ENCODE data around the gene CSNK1G1. TPM values are rescaled to one million over a fixed set of nuclear protein-coding genes. Genes with fewer than 3 reads are reported as not detected.

CSNK1G1 gene
- 11.7 to 16.7 TPM (median 16.0 TPM) in 5 replicates for total RNA-seq (2022; extraction: Qiagen RNA extraction; ENCODE audit: low read depth)

DNA sequence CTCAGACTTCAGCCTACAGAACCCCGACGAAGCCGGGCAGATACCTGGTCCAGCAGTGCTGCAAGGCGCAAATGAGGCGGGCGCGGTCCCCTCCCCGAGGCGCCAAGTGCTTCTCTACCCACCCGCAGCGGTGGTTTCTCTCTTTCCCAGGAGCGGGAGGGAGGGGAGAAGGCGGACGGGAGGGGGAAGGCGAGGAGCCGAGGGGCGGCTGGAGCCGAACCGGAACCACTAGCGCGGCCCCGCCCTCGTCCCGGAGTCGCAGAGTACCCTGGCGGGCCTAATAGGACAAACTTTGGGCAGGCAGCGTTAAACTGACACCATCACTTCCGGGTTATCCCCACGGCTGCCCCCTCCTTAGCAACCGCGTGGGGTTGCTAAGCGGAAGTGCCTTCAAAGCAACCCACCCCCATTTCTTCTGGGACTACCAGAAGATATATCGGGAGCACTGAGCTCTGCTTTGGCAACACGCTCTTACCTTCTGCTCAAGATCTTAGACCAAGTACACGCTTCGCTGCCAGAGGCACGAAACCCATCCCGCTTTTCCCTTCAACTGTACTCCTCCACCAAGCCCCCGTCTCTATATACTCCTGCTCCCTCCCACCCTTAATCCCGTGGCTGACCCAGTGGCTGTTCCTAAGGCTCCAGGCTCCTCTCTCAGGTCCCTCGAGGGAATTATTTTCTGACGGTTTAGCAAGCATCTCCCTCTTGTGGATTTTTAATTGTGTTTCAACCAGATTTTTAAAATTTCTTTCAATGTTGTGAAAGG is at the start of gene CSNK1G1:
Gene CSNK1G1 (minus strand): TSS at position 230 of the 766 bp plus-strand sequence. CDS start 55,674 bp downstream, outside the sequence.

DNA sequence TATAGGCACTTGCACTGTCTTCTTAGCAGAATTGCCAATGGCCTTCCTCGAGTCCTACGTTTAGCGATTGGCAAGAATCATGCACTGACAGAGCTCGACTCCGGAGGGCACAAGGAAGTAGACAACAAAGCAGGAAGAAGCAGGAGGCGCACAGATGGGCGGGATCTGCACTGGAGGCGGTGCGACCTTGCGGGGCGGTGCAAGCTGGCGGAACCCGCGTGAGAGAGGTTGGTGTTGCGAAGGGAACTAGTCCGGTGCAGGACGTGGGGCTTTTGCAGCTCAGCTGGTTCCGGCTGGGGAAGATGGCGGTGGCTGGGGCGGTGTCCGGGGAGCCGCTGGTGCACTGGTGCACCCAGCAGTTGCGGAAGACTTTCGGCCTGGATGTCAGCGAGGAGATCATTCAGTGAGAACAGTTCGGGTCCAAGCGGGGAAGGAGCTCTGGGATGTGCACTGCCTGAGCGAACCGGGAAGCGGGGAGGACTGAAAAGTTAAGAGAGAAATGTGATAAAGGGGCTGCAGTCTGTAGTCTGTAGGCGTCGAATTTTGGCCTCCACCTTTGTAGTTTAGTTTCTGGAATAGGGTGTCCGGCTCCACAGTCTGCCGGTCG is 31.7 kb upstream of the CSNK1G1 start, which contains the start of gene TRIP4:
Gene TRIP4 (plus strand): TSS at position 275 of the 607 bp plus-strand sequence. CDS start 28 bp downstream, at position 303.

DNA sequence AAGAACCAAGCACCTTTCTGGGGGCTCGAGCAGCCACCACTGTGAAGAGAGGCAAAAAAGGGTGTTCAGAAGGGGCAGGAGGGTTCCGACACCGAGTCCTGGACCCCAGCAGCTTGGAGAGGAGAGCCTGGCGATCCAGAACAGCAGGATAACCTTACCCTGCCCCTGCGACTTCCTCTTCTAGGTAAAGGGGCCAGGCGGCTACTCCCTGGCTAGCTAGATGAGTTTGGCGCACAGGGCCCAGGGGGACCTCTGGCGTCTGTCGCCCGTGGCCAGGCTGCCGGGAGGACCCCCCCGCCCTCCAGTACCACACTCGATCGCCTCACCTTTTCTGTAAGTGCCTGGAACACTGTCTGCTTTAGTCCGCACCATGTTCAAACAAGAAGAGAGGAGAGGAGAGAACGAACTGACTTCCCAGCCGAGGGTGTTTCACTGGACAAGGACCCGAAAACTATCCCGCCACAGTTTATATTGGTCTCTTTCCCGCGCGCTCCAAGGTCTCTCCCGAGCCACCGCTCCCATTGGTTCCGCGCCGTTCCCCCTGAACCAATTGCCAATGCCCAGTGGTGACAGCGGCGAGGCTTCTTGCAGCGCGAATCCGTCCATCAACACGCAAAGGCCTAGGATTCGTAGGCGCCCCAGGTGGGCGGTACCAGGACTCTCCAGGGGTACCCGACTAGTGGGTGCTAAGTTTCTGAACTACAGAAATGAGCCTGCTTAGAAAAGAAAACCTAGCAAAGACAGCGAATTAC is 25.2 kb upstream of the CSNK1G1 start, which contains the start of gene PCLAF:
Gene PCLAF (minus strand): TSS at position 442 of the 752 bp plus-strand sequence. CDS start 70 bp downstream, at position 372.

DNA sequence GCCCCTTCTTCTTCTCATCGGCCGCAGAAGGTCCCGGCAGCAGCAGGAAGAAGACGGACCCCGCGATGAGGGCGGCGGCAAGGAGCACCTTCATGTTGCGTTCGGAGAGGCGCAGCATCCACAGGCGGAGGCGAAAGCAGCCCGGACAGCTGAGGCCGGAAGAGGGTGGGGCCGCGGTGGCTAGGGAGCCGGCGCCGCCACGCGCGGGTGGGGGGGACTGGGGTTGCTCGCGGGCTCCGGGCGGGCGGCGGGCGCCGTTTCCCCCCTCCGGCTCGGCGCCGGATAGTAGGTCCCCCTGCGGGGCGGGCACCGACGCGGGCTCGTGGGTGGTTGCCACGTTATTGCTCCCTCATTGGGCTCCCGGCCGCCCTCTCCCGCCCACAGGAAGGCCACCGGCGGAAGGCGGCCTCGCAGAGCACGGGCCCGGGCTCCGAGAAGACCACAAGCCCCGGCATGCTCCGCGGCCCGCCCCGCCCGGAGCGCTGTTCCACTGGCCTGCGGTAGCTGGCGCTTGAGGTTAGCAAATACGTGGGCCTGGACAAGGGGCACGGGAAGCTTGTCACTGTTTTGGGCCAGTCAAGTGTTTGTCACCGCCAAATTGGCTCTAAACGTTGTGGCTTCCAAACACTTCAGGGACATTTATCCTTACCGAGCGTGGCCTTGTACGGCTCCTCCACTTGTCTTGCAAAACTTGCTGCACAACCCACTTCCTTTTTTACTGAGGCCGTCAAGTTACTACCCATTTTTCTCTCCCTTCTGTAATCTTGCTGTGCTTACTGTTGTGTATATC is 192.9 kb downstream of the CSNK1G1 start, which contains the start of gene PPIB:
Gene PPIB (minus strand): TSS at position 154 of the 790 bp plus-strand sequence. CDS start 36 bp downstream, at position 118.

DNA sequence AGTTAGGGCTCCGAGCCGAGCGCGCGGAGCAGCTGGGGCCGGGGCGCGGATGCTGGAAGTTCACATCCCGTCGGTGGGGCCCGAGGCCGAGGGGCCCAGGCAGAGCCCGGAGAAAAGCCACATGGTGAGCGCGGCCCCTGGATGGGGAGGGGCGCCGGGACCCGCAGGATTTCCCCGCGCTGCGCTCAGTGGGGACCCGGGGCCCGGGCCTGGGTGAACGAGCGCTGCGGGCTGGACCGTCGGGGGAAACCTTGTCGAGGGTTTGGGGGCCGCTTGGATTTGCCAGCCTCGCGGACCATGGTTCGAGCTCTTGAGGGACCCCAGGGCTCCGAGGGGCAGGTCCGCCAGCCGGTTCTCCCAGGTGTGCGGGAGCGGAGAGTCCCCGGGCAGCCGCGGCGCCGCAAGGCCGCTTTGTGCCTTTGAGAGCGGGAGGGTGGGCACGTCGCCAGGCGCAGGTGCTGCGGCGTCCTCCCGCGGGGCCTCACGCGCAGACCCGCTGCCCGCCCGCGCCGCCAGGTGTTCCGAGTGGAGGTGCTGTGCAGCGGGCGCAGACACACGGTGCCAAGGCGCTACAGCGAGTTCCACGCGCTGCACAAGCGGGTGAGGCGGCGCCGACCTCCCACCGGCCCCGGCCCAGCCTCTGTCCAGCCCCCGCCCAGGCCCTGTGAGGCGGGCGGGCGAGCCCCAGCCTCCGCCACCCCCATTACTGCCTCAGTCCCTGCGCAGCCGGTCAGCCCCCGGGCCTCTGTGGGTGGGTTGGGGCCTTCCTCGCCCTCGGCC is 204.1 kb downstream of the CSNK1G1 start, which contains the start of gene SNX22:
Gene SNX22 (plus strand): TSS at position 5 of the 780 bp plus-strand sequence. CDS start 45 bp downstream, at position 50.

Other genes with a start within 250 kb of the CSNK1G1 start
- gene SNX22, start 204.4 kb downstream of the CSNK1G1 start, total RNA-seq (2022; extraction: Qiagen RNA extraction; ENCODE audit: low read depth) = 0.43 to 0.77 TPM (median 0.64 TPM) in 5 replicates
- 774 to 845 TPM (median 805 TPM) in 5 replicates for gene PPIB, start 193.2 kb downstream of the CSNK1G1 start, total RNA-seq (2022; extraction: Qiagen RNA extraction; ENCODE audit: low read depth)
- gene PCLAF, start 25.3 kb upstream of the CSNK1G1 start, total RNA-seq (2022; extraction: Qiagen RNA extraction; ENCODE audit: low read depth) = 142 to 290 TPM (median 167 TPM) in 5 replicates
- 23.5 to 33.1 TPM (median 24.9 TPM) in 5 replicates for gene TRIP4, start 31.7 kb upstream of the CSNK1G1 start, total RNA-seq (2022; extraction: Qiagen RNA extraction; ENCODE audit: low read depth)
- gene ZNF609, start 104.4 kb upstream of the CSNK1G1 start, total RNA-seq (2022; extraction: Qiagen RNA extraction; ENCODE audit: low read depth) = 15.5 to 23.3 TPM (median 22.8 TPM) in 5 replicates

All from A549 treated with RU486 at 1 μM for 4 hours (cell line).